DMS53 (cell line): ENCODE data around the gene RNF4.
"Not testable (repeated sequence)": the region's sequence is repeated elsewhere in the genome, so short reads cannot be mapped to it uniquely, and the experiment has no call there.

ENCODE experiments used
- DNase-seq: peaks from one replicate; lab custom pipeline; 2025; lab: John Stamatoyannopoulos, UW

RNF4 gene

DNA sequence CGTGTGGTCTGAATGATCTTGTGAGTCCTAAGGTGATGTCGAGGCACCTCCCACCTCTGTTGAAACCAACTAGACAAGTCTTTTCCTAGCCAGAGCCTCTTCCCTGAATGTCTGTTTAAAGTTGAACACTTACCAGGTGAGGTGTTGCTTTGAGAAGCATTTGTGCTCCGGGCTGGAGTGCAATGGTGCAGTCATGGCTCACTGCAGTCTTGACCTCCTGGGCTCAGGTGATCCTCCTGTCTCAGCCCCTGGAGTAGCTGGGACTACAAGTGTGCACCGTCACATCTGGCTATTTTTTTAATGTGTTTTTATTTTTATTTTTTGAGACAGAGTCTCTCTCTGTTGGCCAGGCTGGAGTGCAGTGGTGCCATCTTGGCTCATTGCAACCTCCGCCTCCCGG lies 18.1 kb downstream of the RNF4 start:
- DNase-seq = no peak

DNA sequence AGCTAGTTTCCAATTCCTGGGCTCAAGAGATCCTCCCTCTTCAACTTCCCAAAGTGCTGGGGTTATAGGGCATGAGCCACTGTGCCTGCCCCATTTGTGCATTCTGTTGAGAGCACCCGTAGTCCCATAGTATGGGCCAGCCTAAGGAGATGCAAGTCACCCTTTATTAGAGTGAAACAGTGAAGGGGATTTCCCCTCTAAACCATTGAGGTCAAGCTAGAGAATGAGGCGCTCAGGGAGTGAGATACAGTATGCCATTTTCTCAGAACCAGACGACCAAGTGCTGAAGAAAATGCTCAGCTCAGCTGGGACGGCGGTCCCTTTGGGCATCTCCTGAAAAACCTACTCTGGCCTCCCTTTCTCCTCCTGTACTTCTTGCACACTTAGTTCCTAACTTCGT lies 18.7 kb downstream of the RNF4 start:
- no peak for DNase-seq

DNA sequence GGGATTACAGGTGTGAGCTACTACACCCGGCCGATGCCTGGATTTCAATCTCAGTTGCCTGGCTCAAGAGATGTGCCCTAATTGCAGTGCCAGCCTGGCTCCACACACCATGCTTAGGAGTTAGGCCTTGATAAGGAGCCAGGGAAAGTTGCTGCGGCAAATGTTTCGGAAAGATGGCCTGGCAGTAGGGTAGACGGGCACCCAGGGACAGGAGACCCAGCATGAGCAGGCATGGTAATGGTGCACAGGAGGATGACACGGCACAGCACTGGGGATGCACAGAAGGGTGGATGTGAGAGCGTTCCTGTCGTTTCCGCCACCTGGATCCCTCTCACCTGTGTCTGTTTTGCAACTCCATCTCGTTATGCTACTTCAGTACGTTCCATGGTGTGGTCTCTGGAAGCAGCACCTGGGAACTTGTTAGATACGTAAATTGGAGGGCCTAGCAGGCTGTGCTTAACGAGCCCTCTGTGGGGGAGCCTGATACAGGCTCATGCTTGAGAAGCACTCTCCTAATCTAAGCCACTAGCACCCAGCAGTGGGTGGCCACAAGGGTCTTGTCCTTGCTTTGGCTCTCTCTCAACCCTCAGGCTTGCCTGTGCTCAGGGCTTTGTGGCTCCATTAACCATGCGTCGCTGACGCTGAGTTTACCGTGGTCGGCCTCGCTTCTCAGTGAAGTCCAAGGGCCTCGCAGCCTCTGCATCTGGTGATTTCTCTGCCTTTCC lies 20.3 kb downstream of the RNF4 start:
- no peak for DNase-seq

DNA sequence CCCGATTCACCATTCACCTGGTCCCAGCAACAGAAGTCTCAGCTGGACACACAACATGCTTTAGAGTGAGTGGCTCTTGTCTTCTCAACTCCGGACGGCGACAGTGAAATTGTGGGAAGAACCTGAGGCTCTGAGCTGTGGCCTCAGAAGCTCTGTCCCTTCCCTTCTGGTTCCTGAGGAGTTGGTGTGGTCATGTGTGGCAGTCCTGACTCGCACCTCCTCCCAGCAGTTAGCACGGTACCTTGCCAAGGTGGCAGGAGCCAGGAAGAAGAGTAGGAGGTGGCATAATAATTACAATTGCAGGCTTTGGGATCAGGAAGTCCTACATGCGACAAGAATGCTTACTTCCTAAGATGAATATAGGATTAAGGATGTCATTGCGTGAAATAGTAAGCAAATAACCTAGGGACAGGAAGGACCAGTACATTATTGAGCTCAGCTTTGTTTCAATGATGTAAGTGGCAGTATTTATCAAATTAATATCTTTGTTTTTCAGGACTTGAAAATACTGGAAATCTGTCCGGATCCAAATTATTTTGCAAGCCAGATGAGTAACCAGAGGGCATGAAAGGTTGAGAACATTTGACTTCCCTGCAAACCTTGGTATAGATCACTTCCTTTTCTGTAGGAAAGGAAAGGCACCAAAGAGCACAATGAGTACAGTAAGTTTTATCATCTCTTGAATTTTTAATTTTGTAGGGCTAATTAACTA lies 21.1 kb downstream of the RNF4 start:
- no peak for DNase-seq

DNA sequence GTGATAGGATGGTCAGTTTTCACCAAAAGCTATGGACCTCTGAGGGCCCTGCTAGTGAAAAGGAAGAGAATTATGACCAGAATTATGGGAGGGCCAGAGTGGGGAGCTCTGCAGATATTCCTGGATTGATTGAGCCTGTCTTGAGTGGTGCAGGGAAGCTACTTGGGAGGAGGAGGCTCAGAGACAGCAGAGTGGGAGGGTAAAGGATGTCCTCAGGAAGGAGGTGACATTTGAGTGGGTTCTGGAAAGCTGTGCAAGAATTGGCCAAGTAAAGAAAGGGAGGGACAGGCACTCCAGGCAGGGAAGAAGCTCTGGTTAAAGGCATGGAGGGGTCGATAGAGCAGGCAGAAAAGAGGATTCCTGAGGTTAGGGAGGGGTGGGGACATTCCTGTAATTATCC lies 24.1 kb downstream of the RNF4 start:
- DNase-seq = no peak

DNA sequence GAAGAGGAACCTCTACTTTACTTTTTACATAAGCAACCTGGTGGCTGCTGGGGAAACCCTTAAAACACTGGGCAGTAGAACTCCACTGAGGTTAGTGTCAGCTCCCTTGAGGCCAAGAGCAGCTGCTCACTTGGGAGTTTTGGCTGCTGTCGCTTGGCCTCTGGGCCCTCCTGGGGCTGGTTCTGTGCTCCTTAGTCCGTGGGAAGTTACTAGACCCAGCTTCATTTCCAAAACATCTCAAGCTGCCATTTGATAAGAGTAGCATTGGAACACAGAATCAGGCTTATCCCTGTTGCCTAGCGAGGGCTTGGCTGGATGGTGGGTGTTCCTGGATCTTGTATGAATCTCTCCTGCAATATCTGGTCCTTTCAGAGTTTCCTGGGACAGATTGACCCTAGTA lies 26.1 kb downstream of the RNF4 start:
- no peak for DNase-seq

DNA sequence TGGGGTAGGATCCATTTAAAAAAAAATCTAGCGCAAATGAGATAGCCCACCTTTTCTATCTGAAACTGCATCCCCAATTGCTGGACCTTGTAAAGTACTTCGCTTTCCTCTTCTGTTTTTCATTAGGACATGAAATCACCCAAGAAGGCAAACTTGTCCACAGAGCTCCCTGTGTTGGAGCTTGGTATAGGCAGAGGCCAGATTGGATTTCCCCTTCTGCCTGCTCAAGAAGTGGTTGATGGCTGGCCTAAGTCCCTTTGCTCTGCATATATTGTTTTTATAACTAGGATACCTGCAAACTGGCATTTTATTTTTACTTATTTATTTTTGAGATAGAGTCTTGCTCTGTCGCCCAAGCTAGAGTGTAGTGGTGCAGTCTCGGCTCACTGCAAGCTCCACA lies 28.4 kb downstream of the RNF4 start:
- no peak for DNase-seq

DNA sequence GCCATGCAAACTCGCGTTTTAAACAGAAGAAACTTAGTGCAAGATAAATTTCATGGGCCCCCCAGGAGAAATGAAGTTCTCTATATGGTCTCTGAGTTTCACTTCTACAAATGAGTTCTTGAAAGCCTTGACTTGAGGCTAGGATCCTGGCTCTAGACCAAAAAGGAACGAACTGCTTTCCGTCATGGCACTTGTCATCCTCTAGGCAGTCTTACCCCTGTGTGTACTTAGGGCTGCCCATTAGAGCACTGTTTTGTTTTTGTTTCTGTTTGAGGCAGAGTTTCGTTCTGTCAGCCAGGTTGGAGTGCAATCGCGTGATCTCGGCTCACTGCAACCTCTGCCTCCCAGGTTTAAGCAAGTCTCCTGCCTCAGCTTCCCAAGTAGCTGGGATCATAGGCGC lies 29.0 kb downstream of the RNF4 start:
- no peak for DNase-seq

DNA sequence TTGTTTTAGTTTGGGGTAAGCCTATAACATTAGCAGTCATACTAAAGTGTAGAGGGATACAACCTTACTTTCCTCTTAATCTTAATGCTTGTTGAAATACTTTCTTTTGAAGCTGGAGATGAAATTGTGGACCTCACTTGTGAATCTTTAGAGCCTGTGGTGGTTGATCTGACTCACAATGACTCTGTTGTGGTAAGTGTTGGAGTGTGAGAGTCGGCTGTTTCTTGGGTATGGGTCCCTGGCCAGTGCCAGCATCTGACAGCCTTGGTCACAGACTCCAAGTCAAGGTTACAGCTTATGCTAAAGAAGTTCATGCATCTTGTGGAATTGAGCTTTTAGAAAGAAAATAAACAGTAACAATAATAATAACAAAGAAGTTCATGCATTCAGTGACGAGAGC lies 31.6 kb downstream of the RNF4 start:
- DNase-seq = no peak

DNA sequence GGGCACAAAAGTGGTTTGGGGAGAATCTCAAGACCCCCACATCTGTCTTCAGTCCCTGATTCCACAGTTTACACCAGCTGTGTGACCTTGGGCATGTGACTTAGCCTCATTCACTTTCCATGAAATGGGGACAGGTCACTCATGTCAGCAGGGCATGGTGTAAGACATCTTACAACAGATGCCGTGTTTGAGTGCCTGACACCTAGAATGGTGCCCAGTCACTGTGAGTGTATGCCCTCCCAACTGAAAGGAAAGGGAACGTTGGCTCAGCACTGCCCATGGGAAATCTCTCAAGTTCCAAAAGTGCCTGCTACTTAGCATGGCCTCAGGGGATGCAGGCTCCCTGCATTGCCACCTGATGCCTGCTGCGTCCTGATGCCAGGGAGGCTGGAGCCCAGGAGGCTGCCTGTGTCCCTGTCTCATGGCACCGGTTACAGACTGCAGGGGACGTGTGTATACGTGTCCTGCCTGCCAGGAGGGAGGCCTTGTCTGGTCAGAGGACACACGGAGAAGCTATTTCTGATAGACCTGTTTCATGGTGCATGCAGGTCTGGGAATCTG lies 32.2 kb downstream of the RNF4 start:
- no peak for DNase-seq

DNA sequence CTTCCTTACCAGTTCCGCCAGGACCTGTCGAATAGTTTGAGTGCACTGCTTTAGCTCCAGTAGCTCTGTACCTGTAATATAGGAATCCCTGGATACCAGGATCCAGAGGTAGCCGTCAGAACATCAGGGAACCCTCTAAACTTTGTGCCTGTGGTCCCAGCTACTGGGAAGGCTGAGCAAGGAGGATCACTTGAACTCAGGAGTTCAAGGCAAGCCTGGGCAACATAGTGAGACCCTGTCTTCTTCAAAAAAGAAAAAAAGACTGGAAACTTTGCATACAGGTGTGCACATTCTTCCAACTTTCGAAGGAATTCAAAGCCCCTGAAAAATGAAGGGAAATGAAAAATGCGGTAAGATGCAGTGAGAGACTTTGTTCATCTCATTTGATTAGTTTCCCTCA lies 34.9 kb downstream of the RNF4 start:
- no peak for DNase-seq

DNA sequence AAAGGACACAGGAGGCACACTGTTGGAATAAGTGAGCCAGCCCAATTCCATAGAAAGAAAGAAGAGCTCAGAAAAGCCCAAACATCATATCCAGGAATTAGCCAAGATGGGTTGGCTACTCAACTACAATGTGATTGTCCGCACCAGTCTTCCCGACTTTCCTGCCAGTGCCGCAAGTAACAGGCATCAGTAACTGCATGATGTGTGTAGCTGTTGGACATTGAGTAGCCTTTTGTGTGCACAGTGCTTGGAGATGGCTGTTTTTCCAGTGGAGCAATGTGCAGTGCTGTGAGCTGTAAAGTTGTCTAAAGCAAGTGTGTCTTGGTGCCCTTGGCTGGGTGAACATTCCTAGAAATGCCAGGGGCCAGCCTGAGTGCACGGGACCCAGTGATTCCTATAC lies 38.4 kb downstream of the RNF4 start:
- no peak for DNase-seq

DNA sequence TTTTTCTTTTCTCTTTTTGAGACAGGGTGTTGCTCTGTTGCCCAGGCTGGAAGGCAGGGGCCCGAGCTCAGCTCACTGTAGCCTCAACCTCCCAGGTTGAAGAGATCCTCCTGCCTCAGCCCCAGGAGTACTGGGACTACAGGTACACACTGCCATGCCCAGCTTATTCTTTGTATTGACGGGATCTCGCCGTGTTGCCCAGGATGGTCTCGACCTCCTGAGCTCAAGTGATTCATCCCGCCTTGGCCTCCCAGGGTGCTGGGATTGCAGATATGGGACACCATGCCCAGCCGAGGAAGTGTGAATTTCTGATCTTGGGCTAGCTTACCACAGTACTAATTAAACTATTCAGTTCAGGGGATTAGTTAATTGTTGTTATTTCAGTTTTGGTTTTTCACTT lies 38.9 kb downstream of the RNF4 start:
- no peak for DNase-seq

DNA sequence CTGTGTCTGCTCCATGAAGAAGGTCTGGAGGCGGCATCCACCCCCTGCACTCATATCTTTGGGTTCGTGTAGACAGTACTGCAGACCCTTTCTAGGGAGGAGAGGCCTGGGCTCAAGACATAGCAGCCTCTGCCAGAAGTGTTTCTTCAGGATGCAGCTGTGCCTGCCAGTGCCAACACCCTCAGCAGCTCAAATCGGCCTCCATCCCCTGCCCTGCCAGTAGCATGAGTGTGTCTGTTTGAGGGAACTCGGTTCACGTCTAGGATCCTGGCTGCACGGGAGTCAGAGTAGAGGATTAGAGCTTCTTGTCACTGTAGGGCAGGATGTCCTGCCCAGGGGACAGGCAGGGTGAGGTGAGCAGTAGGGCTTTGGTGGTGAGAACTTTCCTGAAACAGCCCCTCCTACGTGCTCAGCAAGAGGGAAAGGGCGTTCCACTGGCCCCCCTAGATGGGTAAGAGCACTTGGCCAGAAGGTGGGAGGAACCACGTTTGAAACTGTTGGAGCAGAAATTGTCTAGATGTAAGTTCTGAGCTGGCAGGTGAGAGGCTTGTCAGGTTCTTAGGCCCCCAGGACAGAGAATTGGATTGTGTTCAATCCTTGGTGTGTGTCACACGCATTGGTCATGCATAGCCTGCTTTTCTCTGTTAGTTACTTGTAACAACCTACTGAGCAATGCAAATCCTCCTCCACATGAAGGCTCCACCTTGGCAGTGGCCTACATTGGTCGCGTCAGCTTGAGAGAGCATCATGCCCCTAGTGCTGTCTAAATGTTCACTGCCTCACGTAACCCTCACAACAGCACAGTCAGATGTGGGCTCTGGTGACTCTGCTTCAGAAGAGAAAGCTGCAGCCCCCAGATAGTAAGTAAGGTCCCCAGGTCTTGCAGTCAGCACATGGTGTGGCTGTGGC lies 41.7 kb downstream of the RNF4 start:
- no peak for DNase-seq

DNA sequence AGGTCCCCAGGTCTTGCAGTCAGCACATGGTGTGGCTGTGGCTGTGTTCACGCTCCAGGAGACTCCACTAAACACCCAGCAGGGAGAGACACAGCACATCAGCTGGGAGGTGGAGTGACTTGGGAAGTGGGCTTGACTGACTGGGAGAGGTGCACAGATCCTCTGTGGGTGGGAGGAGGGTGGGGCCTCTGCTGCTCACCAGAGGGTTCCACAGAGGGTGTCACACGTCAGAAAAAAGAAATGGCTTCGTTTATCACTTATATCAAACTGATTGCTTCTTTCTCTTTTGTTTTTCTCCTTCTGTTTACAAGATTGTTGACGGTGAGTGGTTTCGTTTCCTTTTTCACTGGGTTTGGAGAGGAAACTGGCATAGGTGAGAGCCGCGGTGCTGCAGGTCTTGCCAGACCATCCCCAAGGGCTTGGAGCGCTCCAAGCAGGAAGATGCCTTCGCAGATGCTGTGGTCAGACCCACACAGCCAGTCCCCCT lies 42.8 kb downstream of the RNF4 start:
- no peak for DNase-seq

DNA sequence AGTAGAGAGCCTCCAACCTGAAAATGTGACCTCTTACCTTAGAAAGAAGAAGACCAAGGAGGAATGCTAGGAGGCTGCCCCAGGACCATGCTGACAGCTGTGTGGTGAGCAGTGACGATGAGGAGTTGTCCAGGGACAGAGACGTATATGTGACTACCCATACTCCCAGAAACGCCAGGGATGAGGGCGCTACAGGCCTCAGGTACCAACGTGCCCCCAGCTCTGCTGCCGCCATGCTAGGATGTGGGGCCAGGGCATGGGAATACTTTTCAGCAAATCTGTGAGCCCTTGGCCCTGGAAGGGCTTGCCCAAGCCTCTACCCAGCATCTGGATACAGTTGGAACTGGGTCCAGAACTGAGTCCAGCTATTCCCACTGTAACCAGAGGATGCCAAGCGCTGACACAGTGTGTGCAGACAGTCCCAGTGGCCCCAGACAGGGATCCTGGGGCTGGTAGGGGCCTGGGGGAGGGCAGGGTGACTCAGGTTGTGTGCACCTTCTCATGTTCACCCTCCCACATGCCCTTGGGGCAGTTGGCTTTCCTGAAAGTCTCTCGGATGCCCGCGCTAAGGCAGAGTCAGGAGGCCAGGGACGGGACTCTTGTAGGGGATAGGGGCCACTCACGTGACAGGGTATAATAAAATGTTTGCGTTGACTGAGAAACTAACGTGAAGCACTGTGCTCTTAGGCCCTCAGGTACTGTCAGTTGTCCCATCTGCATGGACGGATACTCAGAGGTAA lies 43.7 kb downstream of the RNF4 start:
- DNase-seq = no peak

DNA sequence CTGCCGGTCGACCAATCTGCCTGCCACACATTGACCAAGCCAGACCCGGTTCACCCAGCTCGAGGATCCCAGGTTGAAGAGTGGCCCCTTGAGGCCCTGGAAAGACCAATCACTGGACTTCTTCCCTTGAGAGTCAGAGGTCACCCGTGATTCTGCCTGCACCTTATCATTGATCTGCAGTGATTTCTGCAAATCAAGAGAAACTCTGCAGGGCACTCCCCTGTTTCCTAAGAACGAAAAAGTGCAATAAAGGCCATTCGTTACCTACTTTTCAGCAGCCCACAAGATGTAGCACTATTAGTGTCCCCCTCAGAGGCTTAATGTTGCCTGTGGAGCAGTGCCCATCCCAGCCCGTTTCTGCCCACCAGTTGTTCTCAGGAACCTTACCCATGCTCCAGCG lies 45.3 kb downstream of the RNF4 start:
- not testable (repeated sequence) for DNase-seq

DNA sequence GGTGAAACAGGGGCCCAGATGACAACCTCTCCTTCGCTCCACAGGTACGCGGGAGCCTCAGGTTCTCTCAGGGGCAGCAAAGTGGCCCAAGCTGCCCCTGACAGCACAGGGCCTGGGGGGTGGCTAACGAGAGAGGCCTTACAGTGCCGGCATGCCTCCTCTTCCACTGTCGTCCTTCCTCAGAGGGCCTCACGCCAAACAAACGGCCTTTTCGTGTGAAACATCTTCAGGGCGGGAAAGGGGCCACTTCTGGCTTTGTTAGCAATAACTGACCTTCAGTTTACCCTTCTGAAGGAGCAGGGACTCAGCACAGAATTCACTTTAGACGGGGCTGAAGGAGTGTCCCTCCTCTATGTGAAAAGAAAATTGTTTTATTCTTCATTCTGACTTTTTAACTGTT lies 46.0 kb downstream of the RNF4 start:
- DNase-seq = not testable (repeated sequence)

DNA sequence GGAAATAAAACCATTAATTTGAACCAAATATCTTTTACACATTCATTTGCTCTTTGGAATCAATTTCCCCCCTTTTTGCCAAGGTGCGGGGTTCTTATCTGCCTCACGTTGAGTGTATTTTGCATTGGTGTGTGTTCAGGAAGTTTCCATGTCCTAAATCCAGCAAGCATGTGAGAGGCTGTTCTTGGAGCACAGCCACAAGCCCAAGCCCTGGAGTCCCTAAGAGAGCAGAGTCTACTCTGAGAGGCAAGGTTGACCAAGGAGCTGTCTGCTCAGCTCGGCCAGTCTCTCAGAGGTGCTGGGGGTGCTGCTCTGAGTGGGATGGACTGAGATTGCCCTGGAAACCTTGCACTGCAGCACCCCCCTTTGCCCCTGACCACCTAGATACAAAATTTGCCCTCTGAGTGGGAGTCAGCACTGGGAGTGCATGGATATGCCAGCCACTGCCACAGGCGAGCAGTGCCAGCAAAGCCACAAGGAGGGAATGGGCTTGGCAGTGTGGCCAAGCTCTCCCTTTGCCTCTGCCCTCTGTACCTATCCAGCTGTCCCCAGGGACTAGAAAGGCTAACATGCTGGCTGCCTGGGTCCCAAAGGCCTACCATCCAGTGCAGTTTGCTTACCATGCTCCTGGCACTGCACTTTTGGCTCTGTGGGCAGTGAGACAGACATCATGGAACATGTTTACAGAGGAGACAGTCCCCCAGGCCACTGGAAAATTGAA lies 47.1 kb downstream of the RNF4 start:
- no peak for DNase-seq

DNA sequence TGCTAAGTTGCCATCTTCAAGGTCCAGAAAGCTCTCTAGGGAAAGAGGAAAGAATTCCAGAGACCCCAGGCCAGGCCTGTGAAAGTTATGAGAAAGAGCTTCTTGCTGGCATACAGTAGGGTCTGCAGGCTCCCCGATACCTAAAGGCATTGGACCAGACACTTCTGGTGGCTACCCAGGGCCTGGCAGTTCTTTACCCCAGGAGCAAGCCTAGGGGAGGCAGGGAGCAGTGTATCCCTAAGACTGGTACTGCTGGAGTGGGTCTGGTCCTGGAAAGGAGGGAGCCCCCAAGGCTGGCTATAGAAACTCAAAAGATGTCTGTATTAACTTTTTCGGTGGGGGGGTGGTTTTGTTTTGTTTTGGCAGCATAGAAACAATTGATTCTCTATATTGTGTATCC lies 47.7 kb downstream of the RNF4 start:
- no peak for DNase-seq

DNA sequence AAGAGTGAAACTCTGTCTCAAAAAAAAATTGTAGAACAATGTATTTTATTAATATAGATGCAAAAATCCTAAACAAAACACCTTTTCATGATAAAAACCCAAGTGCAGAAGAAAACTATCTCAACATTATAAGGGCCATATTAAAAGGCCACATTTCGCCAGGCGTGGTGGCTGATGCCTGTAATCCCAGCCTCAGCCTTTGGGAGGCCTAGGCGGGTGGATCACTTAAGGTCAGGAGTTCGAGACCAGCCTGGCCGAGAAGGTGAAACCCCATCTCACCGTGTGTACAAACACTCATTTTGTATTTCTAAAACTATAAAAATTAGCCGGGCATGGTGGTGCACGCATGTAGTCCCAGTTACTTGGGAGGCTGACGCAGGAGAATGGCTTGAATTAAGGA lies 57.7 kb downstream of the RNF4 start:
- DNase-seq = peak; percentile 37
